GM21529 (cell line): Measurements from ENCODE around the gene NELL1.

ENCODE experiments used
- ATAC-seq: cut with Tn5 transposase; IDR thresholded peaks from one replicate; pipeline ENCODE4 v1.9.1; 2021; ENCODE audit not compliant: unreplicated experiment

The NELL1 gene

GRCh38 chr11:20869123-20869522 lies 199.7 kb downstream of the NELL1 start:
- no peak for ATAC-seq

GRCh38 chr11:20873054-20873453 lies 203.7 kb downstream of the NELL1 start:
- no peak for ATAC-seq

DNA sequence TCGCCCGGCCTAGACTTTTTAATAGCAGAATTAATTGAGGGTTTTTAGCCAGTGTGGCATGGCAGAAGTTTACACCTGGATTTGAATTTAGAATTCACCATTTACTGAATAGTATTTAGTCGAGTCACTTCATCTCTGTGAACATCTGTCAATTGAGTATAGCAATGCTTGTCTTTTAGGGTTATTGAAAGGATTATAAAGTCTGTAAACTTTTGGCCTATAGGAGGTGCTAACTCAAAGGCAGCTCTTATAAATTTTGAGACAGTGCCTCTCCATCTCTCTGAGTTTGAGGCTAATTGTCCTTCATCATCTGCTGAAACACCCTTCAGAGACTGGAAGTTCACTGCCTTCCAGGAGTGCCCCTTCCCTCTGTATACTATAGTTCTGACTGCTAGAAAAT lies 205.0 kb downstream of the NELL1 start:
- ATAC-seq = no peak

DNA sequence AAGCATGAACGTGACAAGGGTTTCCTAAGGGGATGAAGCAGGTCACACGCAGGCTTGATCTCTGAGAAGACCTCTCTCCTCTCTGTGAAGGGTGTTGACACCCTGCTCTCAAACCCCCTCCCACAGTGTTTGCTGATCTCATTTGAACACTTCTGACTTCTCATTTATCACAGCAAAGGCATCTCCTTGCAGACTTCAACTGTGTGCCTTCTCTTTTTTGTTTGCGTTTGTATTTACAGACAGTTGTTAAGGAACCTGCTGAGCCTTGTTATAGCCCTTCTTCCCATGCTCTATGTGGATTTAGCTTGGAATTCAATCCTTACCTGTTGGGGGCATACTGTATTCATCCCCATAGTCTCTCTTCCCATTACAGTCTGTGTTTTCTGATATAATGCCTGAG lies 206.5 kb downstream of the NELL1 start:
- no peak for ATAC-seq

- no peak for ATAC-seq
These were observed 207.4 kb downstream of the NELL1 start for GRCh38 chr11:20876738-20877137.

DNA sequence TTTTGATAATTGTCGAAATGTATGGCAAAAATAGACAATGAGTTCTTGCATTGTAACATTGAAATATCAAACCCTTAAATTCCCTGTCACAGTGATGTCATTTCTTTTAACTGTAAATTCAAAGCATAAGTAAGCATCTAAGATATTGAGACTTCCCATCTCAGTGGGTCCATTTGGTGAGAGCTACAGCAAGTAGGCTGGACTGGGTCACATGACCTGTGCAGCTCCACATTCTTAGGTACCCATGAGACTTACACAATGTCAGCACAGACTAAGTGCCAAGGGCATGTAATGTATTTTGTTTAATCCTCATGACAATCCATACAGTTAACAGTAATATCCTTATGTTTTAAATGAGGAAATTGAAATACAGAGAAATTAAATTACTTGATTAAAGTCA lies 210.7 kb downstream of the NELL1 start:
- no peak for ATAC-seq

DNA sequence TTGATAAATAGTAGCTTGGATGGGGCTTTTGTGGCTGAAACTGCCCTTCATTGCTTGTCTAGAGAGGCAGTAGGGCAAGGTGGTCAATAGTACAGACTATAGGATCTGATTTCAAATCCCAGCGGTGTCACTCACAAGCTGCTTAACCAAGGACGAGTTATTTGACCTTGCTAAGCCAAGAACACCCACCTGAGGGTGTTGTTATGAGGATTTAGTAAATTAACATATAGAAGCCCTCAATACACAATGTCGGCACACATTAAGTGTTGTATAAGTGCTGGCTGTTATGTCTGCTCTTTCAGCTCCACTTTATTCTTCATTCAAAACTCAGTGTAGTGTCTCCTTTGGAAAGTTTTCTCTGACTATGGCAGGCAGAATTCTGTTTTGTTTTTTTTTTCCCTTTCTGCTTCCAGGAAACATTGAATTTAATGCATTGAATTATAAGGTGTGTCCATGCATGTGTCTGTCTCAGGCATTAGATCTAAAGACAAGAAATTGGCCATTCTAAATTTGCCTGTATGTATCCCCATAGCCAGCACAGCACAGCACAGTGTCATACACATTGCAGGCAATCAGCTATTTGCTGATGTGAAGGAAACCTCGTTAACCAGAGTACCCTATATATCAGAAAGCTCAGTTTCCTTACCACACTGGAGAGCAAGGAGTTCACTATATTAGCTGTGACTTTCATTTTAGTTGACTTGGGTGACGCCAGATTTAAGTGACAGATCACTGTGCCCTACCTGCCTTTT lies 212.1 kb downstream of the NELL1 start:
- ATAC-seq = no peak

GRCh38 chr11:20887137-20887536 lies 217.8 kb downstream of the NELL1 start:
- no peak for ATAC-seq

DNA sequence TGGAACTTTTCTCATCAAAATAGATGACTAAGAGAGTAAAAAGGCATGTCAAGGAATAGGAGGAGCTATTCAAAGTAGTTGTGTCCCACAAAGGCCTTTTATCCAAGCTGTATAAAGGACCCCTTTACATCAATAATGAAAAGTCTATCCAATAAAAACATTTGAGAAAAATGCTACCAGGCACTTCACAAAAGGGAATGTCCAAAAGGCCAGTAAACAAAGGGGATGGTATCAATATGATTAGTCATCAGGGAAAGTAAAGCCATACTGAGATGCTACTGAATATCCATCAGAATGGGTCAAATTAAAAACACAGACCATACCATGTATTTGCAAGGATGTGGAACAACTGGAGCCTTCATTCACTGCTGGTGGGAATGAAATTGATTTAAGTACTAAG lies 224.9 kb downstream of the NELL1 start:
- no peak for ATAC-seq

GRCh38 chr11:20909995-20910726 lies 240.8 kb downstream of the NELL1 start:
- no peak for ATAC-seq

DNA sequence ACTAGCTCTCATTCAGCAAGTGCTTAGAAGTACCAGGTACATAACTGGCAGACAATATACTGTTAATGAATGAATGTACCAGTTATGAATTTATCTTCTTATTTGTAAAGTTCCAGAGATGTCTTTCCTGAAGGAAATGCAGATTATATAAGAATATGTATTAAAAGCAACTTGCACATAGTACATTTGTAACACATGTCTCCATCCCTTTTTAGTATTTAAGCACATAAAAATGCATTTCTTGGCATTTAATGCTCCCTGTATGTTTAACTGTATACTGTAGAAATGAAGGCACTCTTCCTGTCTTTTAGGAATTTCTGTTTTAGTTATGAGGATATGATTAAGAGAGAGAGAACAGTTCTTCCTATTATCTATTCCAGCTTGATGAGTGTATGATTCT lies 241.3 kb downstream of the NELL1 start:
- ATAC-seq = no peak

DNA sequence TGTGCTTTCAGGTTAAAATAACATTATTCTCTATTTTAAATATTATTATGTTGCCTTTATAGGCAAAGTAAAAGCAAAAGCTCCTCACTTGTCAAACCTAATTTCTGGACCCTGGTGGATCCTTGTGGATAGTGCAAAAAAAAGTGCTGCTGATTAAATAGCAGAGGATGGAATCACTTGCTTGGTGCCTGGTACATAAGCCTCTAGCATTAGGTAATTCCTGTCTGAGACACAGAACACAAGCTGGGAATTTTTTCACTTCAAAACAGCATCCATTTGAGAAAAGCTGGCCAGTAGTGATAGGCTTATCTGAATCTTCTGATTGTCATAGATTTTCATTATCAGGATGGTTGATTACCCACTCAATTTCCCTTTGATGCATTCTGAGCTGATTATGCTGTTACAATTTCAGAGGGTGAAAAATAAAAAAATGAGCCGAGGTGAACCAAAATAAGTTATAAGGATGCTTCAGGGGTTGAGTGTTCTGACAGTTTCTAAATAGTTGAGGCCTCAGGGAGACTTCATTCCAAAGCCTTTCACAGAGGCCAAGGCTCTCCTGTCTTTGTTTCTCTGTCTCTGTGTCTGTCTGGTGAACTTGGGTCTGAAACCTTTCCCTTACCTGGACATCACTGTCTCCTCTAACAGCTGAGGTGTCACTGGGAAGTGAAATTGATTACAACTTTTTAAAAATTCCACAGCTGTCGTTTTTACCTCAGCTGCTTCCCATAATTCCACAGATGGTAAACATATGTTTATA lies 242.9 kb downstream of the NELL1 start:
- ATAC-seq = no peak

GRCh38 chr11:20912922-20913512 lies 243.6 kb downstream of the NELL1 start:
- no peak for ATAC-seq

- ATAC-seq = no peak
These were observed 247.9 kb downstream of the NELL1 start for GRCh38 chr11:20917306-20917705.

DNA sequence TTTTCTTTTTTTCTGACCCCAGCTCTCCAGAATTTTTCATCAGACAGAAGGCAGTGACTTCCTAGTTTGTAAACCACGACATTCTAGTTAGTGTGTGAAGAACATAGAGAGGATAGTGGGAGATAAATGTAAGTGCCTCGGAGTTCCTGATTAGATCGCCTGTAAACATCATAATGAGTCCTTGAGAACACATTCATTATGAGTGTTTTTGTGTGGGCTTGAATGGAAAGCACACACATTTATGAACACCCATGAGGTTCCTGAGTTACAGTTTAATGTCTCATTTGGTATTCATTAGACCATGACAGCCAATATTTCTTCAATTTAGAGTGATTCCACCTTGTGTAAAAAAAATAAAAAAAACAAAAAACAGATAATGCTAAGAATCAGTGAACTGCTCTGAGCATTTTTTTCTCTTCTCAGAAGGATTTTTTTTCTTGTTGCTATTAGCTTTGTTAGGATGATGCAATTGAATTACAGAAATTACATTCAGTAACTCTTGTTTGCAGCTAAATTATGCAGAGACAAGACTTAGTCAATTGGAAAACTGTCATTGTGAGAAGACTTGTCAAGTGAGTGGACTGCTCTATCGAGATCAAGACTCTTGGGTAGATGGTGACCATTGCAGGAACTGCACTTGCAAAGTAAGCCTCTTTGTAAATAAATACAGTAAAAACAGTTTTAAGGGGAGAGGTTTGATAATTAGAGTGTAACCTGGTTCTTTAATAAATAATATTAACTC lies 257.6 kb downstream of the NELL1 start:
- ATAC-seq = no peak

DNA sequence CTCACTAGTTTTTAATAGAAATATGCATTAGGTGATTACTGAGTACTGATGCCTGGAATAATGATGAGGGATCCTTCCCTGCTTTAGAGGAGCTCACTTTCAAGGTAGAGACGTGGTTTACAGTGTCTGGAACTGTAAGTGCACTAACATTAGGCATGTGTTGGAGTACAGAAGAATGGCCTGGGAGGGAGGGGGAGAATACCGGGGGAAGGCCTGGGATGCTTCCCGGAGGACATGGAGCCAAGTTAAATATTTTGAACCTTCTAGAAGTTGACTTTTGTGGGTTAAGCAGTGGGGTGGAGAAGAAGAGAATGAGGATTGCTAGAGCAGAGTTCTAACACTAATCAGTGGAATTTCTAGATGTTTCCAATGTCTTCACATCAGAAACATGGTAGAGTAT lies 261.6 kb downstream of the NELL1 start:
- ATAC-seq = no peak

- no peak for ATAC-seq
These were observed 263.7 kb downstream of the NELL1 start for GRCh38 chr11:20933086-20933485.

GRCh38 chr11:20933958-20934357 lies 264.6 kb downstream of the NELL1 start:
- no peak for ATAC-seq

DNA sequence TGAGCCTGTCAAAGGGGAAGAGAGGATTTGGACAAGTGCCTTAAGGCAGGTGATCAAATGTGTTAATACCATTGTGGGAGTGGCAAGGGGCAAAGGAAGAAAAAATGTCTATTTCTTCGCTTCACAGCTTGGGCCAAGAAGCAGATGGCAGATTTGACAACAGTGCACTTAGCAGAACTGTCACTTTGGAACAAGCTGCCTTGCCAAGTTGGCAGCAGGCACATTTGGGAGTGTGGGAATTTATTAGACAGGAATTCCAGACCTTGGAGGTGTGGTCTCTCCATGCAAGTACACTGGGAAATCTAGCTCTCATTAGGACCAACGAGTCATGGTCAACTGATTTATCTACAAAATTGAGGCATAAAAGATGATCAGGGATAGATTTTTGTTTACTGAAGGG lies 265.1 kb downstream of the NELL1 start:
- no peak for ATAC-seq

GRCh38 chr11:20937826-20938225 lies 268.4 kb downstream of the NELL1 start:
- no peak for ATAC-seq

DNA sequence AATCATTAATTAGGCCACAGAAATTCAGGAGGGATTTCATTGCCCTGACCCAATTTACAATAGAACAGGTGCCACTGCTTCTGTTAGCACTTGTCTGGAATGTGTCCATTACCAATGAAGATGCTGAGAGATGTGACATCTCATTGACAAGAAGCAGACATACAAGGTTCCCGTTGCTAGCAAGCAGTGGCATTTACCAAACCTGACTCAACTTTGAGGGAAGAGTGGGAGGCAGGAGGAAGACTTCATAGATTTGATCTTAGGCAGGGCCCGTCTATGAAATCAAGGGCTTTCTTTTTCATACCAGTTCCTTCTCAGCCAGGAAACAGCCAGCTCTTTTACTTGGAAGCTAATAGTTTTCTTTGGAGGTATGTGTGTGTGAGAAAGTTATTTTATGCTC lies 280.2 kb downstream of the NELL1 start:
- no peak for ATAC-seq
